Measurements from ENCODE around the gene TRAF4. TPM values are rescaled to one million over a fixed set of nuclear protein-coding genes. Genes with fewer than 3 reads are reported as not detected.

The TRAF4 gene
- total and polyA plus RNA-seq, 12 donors: 1.3 to 6.4 (median 3.8) TPM

DNA sequence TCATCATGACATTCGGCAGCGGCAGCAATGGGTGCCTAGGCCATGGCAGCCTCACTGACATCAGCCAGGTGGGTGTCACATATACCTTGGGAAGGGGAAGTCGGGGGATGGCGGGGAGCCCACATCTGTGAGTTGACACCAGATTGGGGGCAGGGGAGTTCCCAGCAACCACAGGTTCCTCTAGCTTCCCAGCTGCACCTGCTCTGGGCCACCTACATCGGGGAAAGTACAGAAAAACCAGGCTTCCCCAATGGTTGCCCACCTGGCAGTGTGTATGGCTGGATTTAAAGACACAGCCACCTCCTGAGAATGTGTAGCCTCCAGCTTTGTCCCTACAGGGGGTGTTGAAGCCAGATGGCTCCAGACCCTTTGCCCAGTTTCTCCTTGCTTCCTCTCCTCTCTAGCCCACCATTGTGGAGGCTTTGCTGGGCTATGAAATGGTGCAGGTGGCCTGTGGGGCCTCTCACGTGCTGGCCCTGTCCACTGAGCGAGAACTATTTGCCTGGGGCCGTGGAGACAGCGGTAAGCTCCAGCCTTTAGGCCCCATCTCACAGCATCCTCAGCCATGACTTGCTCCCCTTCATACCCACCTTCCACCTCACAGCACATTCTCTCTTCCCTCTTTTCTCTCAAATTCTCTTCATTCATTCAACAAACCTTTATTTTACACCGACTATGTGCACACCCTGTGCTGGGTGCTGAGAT lies 5.0 kb upstream of the TRAF4 start:
- intact Hi-C loops (cut with DNase I): no loop called here
- DNase-seq: no peak
- H3K36me3 ChIP-seq: no peaks in the 10 kb centered on the region
- TF ChIP-seq, protein P1, sequence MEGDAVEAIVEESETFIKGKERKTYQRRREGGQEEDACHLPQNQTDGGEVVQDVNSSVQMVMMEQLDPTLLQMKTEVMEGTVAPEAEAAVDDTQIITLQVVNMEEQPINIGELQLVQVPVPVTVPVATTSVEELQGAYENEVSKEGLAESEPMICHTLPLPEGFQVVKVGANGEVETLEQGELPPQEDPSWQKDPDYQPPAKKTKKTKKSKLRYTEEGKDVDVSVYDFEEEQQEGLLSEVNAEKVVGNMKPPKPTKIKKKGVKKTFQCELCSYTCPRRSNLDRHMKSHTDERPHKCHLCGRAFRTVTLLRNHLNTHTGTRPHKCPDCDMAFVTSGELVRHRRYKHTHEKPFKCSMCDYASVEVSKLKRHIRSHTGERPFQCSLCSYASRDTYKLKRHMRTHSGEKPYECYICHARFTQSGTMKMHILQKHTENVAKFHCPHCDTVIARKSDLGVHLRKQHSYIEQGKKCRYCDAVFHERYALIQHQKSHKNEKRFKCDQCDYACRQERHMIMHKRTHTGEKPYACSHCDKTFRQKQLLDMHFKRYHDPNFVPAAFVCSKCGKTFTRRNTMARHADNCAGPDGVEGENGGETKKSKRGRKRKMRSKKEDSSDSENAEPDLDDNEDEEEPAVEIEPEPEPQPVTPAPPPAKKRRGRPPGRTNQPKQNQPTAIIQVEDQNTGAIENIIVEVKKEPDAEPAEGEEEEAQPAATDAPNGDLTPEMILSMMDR (IDR thresholded peaks at IDR 0.05): no peak
- H3K27ac ChIP-seq: no peak overlapping the region
- ATAC-seq: no peak
- no peak overlapping the region for H3K4me3 ChIP-seq
- no peaks in the 10 kb centered on the region for H3K9me3 ChIP-seq
- H3K27me3 ChIP-seq: no peaks in the 10 kb centered on the region
- H3K4me1 ChIP-seq: peaks cover 0 to 26% (median 6%) of the 10 kb centered on the region in 9 donors
- WGBS, 2 donors: 93 to 94% methylated on average over 10 of the region's 10 CpGs

DNA sequence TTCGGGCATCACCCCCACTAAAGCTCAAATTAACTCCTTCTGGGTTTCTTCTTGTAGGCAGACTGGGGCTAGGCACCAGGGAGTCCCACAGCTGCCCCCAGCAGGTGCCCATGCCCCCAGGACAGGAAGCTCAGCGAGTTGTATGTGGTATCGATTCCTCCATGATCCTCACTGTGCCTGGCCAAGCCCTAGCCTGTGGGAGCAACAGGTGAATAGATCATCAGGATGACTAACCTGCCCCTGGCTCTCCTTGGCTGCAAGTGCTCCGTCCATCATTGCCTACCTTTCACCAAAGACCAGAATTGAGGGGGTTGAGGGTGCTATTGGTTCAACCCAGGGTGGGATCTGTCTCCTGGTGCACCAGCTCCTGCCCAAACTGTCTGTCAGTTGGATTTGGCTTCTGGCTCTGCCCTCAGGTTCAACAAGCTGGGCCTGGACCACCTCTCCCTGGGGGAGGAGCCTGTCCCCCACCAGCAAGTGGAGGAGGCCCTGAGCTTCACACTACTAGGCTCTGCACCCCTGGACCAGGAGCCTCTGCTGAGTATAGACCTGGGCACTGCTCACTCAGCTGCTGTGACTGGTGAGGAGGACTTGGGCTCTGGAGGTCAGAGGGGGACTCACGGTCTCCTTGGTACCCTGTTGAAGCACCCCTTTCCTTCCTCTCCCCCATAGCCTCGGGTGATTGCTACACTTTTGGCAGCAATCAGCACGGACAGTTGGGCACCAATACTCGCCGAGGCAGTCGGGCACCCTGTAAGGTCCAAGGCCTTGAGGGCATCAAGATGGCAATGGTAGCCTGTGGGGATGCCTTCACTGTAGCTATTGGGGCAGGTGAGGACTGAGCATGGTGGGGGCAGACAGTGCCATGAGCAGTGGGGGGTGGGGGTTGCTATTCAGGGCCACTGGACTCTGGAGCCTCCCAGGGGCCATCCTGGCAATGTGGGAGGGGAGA lies 3.1 kb upstream of the TRAF4 start:
- ATAC-seq: no peak
- Histone ChIP-seq H3K36me3 (no peaks in the 10 kb centered on the region), H3K27ac (no peak overlapping the region), H3K4me3 (no peak overlapping the region), H3K4me1 (peaks cover 6 to 43% (median 22%) of the 10 kb centered on the region in 9 donors), H3K9me3 (no peaks in the 10 kb centered on the region), H3K27me3 (peaks cover 0 to 5% (median 0%) of the 10 kb centered on the region in 7 donors)
- TF ChIP-seq, protein P1 (IDR thresholded peaks at IDR 0.05): no peak
- 87 to 89% methylated on average over 10 of the region's 10 CpGs for WGBS, 2 donors
- intact Hi-C loops (cut with DNase I): no loop called here
- no peak for DNase-seq

DNA sequence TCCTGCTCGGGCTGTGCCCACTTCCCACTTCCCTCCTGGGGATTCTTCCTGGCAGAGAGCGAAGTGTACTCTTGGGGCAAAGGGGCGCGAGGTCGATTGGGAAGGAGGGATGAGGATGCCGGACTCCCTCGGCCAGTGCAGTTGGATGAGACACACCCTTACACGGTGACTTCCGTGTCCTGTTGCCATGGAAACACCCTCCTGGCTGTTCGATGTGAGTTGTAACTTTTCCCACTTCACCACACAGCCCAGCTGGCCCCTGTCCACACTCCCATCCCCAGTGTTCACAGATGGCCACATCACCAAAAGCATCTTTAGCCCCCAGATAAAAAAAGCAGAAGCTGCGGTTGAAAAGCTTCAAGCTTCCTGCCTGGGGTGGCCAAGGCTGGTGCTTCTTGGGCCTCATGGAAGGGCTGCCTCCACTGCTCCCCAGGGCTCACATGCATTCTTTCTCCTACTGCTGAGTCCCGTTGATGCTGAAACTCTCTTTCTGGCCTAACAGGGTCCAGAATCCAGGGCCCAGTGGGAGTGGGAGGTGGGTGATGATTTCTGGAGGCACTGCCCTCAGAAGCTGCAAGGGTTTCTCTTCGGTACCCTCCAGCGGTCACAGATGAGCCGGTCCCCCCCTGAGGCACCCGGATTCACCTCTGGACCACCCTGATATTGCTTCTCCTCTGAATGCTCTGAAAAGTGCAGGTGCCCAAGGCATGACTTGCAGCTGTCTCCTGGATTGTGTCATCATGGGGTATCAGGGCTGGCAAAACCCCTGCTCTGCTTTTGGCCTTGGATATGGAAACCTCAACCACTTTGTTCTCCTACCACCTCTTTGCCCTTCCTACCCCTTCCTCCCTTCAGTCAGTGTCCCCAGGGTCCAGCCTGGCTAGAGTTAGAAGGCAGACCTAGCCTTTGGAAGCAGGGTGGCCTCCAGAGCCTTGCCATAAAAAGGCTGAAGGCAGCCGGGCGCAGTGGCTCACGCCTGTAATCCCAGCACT lies 2.2 kb upstream of the TRAF4 start:
- intact Hi-C loops (cut with DNase I): no loop called here
- Histone ChIP-seq H3K9me3 (no peaks in the 10 kb centered on the region), H3K27ac (no peak overlapping the region), H3K27me3 (peaks cover 0 to 5% (median 0%) of the 10 kb centered on the region in 7 donors), H3K36me3 (no peaks in the 10 kb centered on the region), H3K4me1 (peaks cover 6 to 52% (median 32%) of the 10 kb centered on the region in 9 donors), H3K4me3 (no peak overlapping the region)
- WGBS, 2 donors: 76 to 80% methylated on average over 19 of the region's 19 CpGs
- ATAC-seq (no peak), DNase-seq (no peak)
- TF ChIP-seq, protein P1 (IDR thresholded peaks at IDR 0.05): no peak

Data from heart right ventricle (tissue), 16 donors.